Glomerular endothelial cell (primary cell): ENCODE results near the gene TMEM17. TPM values are rescaled to one million over a fixed set of nuclear protein-coding genes. Genes with fewer than 3 reads are reported as not detected.

ENCODE experiments used
- DNase-seq: peaks from one replicate; pipeline ENCODE4 v3.0.0-alpha.2; 2011; ENCODE audit warnings: low read depth, low spot score; ENCODE audit errors: extremely low read depth
- total RNA-seq: library from RNA; depleted of rRNA; stranded (reverse); fragments of >200 nt; gene quantifications from 2 replicates; pipeline ENCODE4 v1.2.3, GENCODE V29; 2015

The TMEM17 gene
- total RNA-seq, 1 donor from 2014 or later: 2.9 TPM

DNA sequence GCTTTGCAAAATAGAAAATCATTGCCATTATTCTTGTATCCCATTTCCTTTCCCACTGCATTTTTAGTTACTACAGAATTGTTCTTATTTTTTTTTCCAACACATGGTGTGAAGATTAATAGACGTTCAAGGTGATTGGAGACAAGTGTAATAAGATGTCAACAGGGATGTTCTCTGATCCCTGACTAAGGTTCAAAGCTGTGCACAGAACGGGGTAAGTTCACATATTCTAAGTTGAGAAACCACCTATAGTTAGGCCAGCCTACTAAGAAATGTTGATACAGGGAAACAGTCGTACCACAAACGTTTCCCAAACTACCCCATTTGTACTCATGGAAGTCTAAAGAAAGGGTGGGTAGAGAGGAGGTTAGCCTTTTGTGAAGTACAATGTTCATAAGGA lies 6.4 kb upstream of the TMEM17 start:
- DNase-seq: no peak

DNA sequence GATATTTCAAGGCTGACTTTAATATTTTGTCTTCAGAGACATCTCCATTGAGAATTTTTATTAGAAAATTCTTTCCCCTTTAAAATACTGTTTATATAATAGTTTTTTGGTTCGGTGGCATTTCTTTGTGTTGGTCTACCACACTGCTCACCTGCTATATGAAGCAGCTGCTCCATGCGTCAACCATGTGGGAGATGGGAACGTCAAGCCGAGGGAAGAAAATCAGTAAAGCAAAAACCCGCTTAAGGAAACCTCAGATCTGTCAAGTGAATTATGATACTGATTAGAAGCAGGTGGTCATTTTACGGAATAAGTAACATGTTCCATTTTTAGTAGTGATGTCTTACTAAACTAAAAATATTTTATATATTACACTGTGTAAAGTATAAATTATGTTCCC lies 5.6 kb upstream of the TMEM17 start:
- DNase-seq: no peak

DNA sequence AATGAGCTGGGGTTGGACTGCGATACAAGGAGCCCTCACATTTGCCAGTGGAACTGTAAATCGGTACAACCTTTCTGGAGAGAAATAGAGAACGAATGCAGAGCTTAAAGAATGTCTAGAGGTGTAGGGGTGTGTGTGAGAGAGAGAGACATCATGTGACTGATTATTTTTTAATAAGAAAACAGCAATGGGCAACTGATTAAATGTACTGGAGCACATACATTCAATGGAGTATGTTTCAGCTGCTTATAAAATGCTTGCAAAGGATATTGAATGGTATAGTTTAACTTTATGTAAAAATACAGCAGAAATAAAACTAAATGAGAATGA lies 391 bp upstream of the TMEM17 start:
- DNase-seq: peak; percentile 29

DNA sequence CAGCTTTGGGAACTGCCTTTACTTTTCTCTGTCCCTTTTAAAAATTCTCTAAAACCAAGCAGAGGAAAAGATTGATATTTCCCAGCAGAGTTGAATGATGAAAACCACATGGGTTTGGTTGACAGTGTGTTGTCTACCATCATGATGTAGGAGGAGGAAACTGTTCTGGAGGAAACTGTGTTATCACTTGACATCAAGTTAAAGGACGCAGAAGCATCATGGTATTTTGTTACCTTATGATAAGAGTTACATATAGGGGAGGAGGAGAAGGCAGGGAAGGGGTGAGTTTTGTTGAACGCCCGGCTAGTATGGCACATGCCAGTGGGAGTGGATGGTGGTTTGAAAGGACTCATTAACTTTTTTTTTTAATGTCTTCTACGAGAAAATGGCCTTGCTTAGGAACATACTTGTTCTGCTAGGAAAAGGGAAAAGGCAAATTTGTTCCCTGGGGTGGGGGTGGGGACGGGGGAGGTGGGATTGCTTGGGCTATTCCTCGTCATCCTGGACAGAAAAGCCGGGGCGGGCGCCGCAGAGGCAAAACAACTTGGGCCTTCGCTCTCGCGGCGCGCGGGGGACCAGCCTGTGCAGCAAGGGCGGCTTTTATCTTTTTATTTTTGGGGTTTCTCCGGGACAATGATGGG lies 766 bp downstream of the TMEM17 start:
- no peak for DNase-seq

DNA sequence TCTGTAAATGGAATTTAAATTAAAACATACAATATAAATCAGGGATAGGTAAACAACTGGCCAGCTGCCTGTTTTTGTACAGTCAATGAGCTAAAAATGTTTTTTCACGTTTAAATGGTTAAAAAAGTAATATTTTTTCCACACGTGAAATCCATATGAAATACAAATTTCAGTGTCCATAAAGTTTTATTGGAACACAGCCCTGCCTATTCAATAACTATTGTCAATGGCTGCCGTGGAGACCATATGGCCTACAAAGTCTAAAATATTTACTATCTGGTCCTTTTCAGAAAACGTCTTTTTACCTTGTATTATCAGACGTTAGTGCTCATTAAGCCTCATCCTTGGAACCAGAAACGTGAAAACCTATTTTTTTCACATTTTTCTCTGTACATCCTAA lies 1.3 kb downstream of the TMEM17 start:
- no peak for DNase-seq

DNA sequence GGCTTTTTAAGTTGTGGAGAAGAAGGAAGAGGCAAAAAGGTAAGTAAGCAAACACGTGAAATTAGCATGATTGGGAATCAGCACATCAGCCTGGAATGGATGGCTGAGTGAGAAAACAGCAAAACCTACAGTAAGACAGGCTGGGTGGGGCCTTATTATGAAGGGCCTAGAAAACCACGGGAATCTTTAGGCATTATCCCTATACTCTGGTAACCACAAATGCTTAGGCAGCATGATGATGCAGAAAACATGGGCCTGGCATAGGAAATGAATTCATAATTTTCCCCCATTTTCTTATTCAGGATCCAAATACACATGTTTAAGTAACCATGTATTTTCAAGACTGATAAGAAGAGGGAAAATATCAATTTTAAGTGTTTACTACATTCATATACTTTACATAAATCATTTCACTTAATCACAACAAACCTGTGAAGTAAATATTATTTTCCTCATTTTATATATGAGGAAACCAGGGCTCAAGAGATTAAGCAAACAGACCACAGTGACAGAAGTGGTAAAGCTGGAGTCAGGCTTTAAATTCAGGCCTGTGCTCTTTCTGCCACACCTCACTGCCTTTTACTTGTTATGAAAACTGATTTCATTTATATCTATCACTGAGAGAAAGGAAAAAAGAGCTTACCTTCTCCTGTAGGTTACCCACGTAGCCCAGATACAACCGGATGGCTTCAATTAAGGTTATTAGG lies 4.0 kb downstream of the TMEM17 start:
- no peak for DNase-seq

DNA sequence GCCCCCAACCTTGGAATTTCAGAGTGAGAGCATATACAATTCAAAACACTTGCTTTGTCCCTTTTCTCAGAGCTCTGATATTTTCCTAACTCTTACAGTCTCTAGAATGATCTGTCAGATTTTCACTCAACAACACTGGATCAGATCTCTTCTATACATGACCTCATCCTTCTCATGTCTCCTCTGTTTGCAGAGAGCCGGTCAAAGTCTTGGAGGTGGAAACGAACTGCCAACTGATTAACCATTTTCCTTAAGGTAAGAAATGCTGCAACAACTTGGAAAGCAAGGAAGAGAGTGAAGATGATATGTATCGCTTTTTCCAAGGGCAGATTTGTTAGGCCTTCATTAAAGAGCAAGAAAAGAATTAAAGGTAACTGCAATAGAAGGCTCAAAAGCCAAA lies 4.9 kb downstream of the TMEM17 start:
- no peak for DNase-seq

DNA sequence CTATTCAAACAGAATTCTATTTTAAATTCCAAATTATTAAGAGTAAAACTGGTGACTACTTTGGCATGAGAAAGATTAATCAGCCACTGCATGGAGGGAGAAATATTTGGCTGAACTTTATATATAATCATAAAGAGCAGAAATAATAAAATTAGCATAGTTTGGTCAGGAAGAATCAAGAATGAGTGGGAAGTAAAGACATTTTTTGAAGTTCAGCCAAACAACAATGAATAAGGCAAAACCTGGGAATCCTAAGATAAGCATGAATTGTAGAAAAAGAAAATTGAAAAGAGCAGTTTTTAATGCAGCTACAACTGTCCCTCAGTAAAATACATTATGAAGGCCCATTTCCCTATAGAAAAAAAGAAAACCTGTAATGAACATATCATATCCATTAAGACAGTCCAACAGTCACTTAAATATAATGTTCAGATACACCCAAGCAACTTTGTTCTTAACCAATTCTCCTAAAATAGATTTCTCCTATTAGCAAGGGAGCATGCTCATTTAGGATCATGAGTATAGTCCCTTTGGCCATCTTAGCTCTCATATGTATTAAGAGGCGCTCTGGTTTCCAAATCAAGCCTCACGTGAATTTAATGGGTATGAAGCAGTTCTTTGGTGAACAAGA lies 6.5 kb downstream of the TMEM17 start:
- DNase-seq: no peak

DNA sequence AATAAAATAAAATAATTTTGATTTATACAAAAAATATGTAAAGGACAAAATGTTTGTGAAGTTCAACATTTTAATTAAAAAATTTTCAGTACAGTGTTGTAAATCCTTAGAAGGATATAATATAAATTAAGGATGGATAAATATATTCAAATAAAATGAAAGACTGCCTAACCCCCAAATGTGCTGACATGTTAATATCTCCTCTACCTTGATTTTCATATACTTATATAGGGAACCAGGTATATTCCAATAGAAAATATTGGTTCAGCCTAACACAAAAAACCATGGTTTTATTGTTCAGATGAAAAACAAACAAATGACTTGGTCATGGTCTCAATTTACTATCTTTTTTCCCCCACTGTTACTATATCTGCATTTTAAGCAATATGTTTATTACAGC lies 7.3 kb downstream of the TMEM17 start:
- no peak for DNase-seq

DNA sequence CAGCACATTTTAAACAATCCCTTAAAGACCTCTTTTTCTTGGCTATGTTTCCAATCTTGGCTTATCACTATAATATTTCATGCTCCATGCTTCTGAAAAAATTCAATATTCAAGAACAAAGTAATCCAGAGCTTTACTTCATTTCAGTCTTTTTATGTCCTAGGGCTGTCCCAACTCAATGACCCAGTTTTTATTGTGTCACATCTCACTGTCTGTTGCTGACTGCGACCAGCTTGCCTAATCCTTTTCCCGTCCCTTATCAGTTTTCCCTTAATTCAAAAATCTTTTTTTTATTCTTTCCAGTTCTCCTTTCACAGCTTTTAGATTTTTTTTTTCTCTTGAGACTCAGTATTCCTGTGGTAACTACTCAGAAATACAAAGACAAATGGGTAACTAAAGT lies 10.2 kb downstream of the TMEM17 start:
- no peak for DNase-seq

DNA sequence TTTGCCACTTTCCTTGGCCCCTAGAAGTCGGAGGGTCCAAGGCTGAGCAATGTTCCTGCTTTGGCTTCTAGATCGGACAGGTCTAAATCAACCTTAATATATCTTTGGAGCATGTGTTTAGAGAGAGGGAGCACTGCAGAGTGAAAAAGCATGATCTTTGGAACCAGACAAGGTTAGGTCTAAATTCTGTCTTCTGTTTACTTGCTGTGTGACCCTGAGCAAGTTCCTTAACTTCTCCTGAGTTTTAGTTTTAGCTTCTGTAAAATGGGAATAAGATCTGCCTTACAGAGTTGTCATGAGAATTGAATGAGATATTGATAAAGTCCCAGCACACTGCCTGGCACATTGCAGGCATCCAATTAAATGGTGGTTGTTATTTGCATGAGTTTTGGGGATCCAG lies 13.9 kb downstream of the TMEM17 start:
- no peak for DNase-seq

DNA sequence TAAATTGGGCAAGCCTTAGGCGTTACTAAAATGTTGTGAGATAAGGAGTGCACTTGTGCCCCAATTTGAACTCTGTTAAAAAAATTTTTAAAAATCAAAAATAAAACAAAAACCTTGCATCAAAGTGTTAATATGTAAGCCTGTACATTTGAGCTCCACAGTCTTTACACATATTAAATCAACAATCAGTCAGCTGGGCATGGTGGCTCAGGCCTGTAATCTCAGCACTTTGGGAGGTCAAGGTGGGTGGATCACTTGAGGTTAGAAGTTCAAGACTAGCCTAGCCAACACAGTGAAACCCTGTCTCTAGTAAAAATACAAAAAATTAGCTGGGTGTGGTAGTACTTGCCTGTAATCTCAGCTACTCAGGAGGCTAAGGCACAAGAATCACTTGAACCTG lies 16.3 kb downstream of the TMEM17 start:
- DNase-seq: no peak

DNA sequence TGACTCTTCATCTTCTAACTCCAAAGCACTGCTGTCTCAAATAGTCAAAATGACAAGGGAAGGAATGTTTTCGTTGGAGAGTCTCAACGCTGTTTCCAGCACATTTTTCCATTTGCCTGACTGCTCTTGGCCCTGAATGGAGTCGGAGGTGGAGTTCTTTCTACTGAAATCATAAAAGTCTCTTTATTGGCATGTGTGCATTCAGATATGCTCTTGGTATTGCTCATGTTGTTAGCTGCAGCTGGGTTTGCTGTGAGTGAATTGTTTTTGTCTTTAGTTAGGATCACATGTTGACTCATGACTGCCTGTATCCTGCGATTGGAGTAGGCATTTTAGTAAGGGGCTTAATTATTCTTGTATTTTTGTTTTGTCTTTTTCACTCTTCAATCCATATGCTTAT lies 16.8 kb downstream of the TMEM17 start:
- DNase-seq: no peak

DNA sequence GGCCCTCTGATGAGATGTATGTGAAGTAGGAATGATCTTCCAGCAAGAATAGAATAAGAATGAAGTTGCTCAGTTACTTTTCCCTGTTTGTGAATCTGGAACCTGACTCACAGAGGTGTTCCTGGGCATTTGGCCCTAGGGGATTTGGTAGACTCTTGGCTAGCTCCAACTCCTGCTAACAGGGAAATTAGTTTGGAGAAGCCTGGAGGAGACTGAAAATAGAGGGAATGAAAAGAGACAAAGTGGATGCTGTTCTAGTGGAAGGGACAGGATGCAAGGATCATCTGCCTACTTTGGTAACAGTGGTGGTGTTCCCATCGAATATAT lies 19.6 kb downstream of the TMEM17 start:
- no peak for DNase-seq

DNA sequence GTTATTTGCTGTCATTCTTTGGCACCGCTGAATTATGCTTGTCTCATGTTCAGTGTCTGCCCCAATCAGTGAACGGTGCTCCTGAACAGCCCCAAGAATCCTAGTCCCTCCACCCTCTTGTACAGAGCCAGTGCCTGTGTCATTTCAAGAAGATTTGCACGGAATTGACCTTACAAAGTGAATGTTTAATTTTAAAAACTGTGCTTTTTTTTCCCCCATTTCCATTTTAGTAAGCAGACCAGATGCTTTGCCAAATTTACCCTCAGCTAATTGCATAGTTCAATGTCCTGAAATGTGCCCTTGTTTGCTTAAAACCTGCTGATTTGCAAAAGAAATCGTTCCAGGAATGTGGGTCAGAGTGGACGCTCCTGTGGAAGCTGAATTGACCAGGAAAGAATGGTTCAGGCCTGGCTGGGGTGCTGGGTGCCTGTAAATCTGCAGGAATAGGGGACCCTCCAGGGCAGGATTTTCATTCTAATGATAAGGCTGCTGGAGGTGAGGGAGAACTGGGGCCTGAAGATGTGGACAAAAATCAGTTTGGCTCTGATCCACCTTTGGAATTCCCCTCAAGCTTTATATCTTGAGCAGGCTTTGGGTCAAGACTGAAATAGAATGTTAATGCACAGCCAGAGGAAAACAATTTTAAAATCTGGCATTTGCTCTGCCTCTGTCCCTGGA lies 20.1 kb downstream of the TMEM17 start:
- DNase-seq: no peak

DNA sequence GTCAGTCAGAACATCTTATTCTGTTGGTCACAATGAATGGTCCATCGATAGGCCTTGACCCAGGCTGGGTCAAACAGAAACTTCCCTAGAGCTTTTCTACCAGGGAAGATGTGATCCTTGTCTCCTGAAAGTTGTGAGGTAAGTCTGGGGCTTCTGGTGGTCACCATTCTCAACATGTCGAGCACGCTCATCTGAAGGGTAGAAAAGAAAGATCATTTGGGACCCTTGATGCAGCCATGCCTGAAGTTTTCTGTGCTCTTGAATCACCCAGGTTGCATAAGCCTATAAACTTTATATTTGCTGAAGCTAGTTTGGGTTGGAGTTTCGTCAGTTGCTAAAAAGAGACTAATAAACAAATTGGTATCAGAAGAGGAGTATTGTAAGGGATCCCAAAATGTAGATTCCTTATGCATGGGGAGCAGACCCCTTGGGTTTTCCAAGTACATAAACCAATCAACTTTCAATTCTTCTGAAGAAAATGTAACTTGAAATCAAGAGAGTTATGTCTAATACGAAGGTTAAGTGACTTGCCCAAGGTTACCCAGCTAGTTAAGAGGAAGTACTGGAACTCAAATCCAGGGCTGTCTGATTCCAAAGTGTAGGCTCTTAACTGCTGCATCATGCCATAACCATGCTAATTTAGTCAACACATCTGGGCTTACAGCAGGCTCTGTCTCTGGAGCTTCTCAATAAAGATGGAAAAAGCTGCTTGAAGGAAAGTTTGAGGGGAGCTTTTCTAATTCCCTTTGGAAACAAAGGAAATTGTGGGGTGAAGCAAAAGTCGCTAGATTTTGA lies 23.2 kb downstream of the TMEM17 start:
- no peak for DNase-seq

DNA sequence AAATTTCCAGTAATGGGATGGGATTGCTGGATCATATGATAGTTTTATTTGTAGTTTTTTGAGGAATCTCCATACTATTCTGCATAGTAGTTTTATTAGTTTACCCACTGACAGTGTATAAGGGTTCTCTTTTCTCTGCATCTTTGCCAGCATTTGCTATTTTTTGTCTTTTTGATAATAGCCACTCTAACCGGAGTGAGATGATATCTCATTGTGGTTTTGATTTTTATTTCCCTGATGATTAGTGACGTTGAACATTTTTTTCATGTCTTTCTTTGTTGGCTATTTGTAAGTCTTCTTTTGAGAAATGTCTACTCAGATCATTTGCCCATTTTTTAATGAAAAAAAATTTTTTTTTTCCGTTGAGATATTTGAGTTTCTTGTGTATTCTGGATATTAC lies 26.1 kb downstream of the TMEM17 start:
- no peak for DNase-seq

DNA sequence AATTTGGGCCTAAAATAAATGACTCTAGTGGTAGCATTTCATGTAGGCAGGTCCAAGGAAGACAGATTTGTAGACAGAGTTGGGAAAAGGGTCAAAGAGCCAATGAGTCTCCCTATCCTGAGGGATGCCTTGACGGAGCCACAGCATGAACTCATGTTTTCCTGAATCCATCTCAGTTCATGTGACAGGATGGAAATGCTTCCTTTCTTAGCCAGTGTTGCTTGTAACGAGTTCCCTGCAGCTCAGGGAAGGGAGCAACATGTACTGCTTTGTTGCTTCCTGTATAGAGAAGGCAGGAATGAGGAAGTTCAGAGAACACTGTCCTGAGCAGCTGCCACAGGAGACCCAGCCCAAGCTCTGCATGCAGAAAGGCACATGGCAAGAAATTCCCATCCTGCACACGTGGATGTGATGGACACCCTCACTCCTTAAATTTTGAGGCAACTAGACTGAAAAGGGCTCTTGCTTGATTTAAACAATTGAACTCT lies 27.9 kb downstream of the TMEM17 start:
- DNase-seq: peak; percentile 55

DNA sequence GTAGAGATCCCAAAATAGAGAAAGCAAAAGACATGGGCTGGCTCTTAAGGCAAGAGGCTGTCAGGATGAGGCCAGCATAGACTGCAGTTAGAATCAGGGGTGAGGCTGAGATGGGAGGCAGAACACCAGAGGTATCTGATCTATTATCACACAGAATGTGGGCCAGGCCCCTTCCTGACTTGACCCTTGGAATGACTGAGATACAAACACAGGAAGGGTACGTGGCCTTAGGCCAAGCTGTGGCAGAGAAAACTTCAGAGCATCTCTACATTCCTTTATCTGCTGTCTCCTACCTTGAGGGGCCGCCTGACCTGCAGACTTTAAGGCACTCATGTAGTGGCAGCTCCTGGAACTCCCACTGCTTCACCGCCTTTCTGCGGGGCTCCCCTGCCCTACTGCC lies 28.4 kb downstream of the TMEM17 start:
- DNase-seq: no peak

DNA sequence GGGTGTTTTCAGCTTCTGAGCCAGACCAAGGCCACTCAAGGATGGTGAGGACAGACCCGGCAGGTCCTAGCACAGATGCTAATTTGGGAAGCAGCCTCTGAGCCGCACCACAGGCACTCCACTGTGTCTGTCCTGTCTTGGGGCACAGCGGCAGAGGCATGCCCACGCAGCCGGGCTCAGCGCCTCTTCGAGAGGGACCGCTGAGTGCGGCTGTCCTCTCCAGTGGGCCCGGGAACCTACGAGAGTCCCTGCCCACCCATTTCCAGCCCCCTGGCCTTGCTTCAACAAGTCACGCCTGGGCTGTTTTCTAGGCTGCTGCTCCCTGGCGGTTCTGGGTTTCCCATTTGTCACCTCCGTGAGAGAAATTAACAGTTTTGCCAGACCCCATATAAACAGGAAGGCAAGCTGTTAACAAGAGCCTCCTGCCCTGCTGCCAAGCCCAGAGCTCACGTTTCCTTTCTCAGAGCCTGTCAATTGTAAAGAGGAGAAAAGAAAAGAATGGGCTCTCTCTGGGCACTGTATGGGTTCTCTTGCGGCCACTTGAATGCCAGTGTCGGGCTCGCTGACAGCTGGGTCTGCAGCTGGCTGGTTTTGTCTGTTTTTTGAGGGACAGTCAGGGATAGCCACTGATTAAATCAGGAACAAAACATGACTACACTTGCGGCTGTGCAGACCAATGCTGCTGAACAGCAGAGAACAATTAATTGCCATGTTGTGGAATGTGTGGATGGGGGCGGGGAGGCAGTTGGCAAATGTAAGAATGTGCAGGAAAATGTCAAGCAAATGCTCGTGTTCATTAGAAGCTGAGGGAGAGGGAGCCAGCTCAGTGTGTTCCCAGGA lies 30.6 kb downstream of the TMEM17 start:
- DNase-seq: no peak
